HG02588 (cell line): ENCODE measurements around the gene TMA16.
"Not testable (repeated sequence)": the region's sequence is repeated elsewhere in the genome, so short reads cannot be mapped to it uniquely, and the experiment has no call there.

Source experiments
- ATAC-seq: cut with Tn5 transposase; IDR thresholded peaks from one replicate; pipeline ENCODE4 v1.9.1; 2021; ENCODE audit warnings: mild to moderate bottlenecking, moderate library complexity; ENCODE audit not compliant: unreplicated experiment

TMA16 gene

DNA sequence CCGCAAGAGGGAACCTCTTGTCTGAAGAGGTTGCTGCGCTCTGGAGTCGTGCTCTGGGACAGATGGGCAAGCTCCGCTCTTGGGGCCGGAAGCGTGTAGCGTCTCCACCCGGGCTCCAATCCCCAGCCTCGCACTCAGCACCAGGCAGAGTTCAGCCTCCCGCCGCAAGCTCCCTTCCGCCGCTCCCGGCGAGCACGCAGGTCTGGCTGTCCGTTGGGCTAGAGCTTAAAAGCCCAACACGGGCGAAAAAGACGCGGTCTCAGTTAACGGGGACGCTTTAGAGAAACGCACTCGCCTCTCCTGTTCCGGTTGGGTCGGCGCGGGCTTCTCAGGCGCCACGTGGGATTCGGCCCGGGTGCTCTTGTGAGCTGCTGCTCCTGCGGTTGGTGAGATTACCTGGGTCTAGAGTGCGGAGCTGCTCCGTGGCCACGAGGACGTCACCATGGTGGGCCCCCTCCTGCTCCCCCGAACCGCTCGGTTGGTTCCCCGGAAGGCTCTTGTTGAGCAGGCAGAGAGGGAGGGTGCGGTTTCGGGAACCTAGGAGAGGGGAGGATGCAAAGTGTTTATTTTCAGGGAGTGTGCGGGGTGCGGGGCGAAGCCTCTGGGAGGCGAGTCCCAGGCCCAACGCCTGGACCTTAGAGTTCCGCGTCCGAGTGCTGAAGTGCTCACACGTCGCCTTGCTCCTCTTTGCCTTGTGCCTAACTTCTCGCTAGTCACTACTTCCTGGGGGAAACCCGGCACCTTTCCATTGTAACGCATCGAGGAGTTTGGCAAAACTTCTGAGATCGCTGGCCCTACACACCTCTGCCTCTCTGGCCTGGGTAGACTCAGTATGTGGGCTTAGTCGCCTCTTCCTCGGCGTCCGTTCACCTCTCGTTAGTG lies at the start of gene TMA16:
Gene TMA16 (plus strand): TSS at position 331 of the 882 bp plus-strand sequence. CDS start 112 bp downstream, at position 443.
- peak; percentile 87 for ATAC-seq

DNA sequence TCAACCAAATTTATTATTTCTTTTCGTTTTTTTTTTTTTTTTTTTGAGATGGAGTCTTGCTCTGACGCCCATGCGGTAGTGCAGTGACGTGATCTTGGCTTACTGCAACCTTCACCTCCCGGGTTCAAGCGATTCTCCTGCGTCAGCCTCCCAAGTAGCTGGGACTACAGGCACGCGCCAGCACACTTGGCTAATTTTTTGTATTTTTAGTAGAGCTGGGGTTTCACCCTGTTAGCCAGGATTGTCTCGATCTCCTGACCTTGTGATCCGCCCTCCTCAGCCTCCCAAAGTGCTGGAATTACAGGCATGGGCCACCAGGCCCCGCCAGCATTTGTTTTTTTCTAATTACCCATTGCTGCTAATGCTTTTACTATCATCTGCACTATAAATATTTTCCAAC lies 47.5 kb upstream of the TMA16 start:
- ATAC-seq = not testable (repeated sequence)

DNA sequence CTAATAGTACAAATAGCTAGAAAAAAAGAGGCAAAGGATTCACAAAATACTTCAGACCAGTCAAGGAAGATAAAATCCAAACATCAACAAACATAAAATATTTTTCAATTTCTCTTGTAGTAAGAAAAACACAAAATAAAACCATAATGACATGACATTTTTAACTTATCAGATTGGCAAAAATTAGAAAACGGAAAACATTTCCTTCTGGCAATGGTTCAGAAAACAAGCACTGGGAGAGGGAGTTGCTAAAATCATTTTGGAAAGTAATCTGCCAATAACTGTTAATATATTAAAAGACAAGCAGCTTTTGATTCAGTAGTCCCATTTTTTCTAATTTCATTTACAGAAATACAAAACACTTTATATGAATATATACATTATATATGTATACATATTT lies 47.0 kb upstream of the TMA16 start:
- ATAC-seq = no peak

DNA sequence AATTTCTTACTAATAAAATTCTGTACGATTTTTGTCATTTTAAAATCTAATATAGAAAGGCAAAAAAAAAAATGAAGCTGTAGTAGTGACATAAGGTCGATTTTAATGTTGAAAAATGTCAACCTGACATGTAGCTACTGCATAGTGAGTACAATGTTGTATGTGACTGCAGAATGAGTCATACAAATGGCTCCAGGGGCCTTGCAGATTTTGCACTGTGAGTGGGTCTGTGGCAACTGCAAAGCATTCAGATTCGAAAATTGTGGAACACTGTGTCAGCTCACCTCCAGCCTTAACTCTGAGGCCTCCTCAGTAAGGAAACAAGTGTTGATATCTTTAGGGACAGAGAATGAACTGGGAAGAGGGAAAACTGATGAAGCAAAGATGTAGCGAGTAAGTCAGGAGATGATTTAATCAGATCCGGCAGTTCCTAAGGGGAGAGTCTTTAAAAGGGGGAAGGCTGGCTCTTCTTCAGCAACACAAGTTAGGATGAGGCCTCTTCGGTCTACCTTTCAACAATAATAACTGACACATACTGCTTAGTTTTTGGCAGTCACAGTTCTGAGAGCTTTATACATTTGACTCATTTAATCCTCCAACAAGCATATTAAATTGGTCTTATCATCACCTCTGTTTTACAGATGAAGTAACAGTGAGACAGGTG lies 45.8 kb upstream of the TMA16 start:
- no peak for ATAC-seq

DNA sequence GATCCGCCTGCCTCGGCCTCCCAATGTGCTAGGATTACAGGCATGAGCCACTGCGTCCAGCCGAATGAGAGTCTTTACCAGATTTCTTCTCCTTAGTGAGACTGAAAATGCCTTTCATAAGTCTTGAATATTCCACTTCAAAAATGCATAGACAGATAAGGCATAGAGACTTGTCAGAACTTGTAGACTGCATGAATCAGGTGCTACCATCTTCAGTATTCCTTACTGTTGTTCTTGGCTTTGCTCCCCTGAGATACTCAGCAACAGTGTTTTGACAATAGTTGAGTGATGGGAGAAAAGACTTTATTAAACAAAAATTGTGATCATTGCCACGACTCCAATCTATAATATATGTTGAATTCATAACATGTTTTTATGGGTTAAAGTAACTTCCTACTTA lies 31.9 kb upstream of the TMA16 start:
- no peak for ATAC-seq

DNA sequence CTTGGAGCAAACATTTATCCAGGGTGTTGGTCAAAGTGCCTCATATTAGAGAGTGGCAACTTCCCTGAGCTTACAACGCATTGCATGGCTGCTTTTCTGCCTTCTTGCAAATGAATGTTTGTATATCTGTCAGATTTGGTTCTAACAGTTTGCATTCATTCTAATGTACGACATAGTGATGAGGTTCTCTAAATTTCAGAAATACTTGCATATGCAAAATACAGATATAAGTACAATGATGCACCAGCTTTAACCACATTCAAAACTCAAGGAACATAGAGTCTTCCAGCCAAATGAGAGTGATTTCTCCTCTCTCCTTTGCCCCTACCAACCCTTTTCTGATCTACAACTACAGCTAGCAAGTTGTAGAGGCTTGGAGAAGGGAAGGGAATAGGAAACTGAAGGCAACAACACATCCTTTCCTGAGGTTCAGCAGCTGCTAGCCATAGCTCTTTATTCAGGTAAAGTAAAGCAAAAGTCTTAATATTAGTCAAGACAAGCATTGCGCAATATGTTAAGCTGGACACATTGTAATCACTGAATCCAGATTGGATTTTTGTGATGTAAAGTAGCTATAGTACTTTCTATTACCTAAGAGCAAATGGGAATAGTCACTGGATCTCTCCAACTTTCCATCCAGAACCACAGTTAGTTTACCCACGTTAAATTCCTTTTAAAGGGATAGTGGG lies 27.3 kb upstream of the TMA16 start:
- no peak for ATAC-seq

DNA sequence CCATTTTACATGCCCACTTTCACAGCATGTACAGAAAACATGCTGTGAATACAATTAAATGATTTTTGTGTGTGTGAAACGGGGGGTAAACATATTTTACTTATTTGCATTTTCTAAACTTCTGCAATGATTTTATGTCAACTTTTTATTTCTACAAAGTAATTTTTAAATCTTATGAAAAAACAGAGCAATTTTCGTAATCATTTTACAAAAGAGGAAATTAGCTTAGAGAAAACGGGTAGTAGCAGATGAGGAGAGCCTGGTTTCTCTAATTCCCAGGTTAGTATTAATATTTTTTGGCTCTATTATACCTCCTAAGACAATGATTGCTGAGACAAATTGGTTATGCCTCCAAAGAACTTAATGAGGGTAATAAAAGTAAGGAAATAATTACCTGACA lies 24.1 kb upstream of the TMA16 start:
- no peak for ATAC-seq

DNA sequence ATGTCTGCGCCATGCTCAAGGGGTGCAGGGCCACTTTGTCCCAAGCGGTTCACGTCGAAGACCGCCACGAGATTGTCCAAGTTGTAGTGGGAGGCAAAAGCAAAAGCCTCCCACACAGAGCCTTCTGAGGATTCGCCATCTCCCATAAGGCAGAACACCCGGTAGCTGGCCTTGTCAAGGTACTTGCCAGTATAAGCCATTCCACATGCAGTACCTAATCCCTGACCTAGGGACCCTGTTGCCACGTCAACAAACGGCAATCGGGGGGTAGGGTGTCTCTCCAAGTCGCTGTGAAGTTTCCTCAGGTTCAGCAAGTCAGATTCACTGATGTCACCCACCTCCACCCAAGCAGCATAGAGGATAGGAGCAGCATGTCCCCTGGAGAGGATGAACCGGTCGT lies 21.4 kb upstream of the TMA16 start:
- ATAC-seq = no peak

DNA sequence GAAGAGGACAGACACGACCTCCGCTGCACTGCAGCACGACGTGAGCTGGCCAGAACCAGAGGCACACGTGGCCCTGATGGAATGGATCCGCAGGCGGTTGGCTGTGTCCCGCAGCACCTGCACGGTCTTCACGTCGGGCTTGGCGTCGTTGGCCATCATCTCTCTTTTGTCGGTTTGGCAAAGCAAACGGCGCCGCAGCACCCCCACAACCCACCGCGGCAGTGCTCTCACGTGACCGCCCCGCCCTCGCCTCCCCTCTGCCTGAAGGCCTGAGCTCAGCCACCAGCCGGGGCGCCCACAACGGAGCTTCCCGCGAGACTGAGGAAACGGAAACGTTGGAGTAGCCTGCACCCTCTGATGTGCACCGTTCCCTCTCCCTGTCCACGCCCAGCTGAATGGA lies 20.9 kb upstream of the TMA16 start, which contains the start of gene TKTL2:
Gene TKTL2 (minus strand): TSS at position 179 of the 400 bp plus-strand sequence. CDS start 20 bp downstream, at position 159.
- ATAC-seq = no peak

DNA sequence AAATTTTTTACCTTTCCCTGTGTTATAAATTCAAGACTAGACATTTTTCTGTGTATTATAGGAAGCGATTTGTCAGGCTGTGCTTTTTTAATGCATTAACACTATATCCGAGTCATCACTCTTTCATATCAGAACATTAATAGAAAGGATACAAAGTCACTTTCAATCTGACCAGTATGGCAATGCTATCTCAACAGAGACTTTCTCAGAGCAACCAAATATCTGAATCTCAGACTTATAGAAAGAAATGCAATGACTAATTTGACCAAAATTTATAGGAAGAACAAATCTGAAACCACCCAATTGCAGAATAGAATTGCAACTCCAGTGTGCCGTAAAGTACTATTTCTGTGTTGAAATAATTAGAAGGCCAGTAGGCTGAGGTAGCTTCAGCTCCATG lies 20.5 kb upstream of the TMA16 start:
- no peak for ATAC-seq

DNA sequence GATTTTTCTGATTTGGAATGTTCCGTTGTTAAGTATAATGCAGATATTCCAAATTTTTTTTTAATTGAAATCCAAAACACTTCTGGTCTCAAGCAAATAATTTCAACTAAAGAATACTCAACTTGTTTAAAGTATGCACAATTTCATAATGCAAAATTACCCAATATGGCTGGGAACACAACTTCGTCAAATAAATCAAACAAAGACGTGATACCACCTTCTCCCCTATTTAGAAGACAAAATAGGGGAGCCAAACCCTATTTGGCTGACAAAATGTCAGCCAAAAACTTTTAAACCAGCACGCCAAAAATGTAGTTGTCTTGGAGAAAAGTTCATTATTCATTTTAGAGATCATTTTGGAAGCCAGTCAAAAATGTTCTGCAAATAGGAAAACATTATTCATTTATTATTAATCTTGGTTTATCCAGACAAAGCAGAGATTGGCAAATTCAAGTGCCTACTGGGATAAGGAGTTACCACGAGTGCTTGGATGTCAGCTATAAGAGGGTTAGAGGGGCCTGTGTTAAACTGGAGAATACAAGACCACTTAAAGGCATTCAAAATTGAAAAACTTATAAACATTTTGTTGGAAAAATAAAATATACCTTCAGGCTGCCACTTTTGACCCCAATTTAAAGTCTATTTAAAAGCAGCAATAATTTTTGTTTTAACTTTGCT lies 17.6 kb upstream of the TMA16 start:
- no peak for ATAC-seq

DNA sequence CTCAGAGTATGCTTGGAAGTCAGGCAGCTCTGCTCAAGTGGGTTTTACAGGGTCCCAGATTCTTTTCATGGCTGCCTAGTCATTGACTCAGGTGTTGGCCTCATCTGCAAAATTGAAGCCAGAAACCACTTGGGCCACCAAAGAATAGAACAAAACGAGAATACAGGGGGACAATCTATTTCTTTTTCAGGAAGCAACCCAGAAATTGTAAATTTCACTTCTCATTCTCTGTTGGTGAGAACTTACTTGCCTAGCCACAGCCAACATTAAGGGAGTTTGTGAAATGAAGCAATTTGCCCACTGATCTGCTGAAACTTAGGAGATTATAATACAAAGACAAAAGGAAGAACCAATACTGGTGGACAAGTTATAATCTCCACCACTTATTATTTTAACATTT lies 12.3 kb upstream of the TMA16 start:
- ATAC-seq = peak; percentile 62

DNA sequence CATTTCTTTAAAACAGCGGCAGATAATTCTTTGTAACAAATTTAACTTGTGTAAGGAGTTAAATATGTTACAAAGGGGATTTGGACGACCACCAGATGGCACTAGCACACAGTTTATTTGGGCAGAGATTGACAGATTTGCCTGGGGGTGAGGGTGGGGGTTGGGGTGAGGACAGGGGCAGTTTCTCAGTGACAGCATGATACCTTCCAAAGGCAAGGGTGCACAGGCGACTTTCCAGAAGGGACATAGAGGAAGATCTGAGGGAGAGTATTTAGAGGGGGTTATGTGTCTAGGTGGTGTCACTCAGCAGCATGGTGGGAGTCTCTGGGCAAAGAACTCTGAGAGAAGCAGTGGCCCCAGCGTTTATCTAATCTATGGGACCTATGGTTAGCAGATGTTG lies 9.6 kb upstream of the TMA16 start:
- ATAC-seq = no peak

DNA sequence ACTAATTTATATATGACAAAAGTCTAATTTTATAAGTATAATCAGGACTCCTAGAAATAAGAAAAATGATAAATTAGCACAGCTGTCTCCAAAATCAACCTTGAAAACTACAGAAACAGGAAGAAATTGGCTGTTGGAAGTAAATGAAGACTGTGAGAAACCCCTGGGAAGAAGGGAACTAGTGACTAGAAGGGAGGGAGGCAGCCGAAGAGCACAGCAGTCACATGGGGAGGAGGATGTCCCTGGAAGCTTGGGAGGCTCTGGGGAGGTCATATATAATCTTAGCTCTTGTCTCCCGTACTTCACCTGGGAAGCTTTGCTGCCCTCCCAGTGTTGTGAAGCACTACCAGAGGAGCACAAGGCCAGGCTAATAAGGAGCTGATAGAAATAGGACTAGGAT lies 8.9 kb upstream of the TMA16 start:
- no peak for ATAC-seq

DNA sequence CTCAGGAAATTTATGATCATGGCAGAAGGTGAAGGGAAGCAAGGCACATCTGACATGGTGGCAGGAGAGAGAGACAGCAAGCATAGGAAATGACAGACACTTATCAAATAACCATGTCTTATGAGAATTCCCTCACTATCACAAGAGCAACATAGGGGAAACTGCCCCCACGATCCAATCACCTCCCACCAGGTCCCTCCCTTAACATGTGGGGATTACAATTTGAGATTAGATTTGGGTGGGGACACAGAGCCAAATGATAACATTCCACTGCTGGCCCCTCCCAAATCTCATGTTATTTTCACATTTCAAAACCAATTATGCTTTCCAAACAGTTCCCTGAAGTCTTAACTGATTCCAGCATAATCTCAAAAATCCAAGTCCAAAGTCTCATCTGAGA lies 8.2 kb upstream of the TMA16 start:
- no peak for ATAC-seq

DNA sequence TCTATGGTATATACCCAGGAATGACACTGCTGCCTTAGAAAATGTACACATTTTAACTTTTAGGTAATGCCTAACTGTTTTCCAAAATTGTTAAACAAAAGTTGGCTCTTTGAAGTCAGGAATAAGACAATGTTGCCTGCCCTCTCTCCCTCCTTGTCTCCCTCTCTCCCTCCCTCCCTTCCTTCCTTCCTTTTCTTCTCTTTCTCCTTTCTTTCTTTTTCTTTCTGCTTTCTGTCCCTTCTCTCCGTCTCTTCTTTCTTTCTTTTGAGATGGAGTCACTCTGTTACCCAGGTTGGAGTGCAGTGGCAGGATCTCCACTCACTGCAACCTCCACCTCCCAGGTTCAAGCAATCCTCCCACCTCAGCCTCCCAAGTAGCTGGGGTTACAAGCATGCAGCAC lies 4.6 kb upstream of the TMA16 start:
- ATAC-seq = no peak

DNA sequence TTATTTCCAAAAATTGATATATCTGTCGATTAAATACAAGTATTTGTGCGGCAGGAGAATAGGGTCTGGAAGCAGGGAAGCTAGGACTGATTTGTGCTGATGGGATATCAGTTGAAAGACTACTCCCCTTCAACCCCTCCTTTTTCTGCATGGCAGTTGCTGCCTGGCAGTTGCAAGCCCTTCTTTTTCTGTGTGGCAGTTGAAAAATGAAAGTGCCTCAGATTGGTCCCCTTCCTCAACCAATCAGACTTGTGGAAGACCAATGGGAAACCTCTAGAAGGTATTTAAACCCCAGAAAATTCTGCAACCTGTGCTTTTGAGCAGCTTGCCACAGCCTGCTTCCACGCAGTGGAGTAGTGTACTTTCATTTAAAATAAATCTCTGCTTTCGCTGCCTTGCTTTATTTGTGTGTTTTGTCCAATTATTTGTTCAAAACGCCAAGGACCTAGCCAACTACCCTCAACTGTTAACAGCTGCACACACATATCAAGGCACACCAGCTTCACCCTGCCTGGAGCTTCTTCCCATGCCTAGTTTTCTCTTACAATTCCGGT lies 1.5 kb upstream of the TMA16 start:
- no peak for ATAC-seq

DNA sequence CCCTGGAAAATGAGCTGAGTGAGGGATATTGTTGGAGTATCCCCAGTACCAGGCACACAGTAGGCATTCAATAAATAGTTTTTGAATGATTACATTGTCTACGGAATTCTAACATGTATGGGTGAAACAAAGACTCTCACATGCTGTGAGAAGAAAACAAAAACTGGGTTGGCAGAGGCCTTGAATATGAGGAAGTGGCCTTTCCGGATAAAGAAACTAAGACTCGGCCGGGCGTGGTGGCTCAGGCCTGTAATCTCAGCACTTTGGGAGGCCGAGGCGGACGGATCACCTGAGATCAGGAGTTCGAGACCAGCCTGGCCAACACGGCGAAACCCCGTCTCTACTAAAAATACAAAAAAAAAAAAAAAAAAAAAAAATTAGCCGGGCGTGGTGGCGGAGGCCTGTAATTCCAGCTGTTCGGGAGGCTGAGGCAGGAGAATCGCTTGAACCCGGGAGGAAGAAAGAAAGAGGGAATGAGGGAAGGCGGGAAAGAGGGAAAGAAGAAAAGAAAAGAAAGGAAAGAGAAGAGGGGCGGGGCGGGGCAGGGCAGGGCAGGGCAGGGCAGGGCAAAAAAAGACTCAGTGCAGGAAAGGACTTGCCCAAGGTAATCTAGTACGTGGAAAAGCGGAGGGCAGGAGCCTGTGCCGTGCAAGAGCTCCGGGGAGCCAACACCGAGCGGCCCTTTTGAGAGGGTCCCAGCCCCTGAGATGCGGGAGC lies 689 bp upstream of the TMA16 start:
- ATAC-seq = no peak

DNA sequence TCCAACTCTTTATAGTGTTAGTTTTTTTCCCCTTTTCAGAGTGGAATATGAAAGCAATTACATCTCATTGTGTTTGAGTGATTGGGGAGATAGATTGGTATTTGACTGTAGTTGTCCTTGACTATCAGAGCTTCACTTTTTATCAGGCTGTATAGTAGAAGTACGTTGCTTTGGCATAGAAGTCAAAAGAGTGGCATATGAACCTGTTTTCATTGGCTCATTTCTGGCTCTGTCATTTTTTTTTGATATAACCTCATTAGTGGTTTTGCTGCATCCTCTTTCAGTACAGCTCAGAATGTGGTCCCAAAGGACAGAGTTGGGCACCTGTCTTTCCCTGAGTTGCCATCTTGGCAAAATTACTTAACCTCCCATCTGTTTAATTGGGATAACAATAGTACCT lies 1.4 kb downstream of the TMA16 start:
- ATAC-seq = no peak

DNA sequence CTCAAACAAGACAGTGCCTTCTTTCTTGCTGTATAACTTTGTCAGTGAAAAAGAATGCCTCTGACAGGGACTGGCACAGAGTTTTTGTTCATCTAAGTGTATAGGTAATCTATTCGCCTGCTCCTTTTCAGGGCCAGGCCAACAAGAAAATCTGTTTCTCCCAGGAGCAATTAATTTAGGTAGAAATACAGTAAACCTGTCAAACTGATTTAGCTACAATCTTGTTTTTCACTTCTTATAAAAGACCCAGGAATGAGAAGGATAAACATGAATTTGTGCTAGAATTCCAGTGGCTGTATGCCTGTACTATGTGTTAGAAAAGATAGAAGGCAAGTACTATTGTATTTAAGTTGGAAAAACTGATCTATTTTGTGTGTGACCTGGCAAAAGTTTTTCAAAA lies 6.1 kb downstream of the TMA16 start:
- ATAC-seq = no peak
